T follicular helper cell (primary cell): ENCODE data around the gene CASP7.
"Not testable (repeated sequence)": the region's sequence is repeated elsewhere in the genome, so short reads cannot be mapped to it uniquely, and the experiment has no call there.

Experiments used
- DNase-seq: peaks from one replicate; pipeline ENCODE4 v3.0.0-alpha.2; 2020; ENCODE audit warnings: low read depth
- total RNA-seq, 2 experiments: gene quantifications; one replicate each; lab custom pipeline; 2026; lab: John Stamatoyannopoulos, UW

The CASP7 gene
- 19.9 to 27.4 reads per million in 2 experiments for total RNA-seq

DNA sequence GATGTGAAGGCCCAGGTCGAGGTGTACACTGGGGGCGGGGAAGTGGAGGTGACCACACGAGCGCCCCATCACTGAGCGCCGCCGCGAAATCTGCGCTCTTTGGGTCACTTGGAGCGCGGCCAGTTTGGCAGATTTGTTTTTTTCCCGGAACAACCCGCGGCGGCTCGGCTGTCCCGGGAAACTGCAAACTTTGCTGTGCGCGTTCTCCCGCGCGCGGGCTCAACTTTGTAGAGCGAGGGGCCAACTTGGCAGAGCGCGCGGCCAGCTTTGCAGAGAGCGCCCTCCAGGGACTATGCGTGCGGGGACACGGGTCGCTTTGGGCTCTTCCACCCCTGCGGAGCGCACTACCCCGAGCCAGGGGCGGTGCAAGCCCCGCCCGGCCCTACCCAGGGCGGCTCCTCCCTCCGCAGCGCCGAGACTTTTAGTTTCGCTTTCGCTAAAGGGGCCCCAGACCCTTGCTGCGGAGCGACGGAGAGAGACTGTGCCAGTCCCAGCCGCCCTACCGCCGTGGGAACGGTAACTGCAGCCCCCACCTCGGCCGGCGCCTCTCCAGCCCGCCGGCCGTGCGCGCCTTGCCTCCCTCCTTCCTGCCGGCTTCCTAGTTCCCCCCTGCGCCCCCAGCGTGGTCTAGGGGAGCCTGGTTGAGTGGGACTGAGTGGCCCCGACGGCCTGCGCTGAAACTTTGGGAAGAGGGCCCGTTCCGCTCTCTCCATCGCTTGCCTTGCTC, at the start of gene CASP7:
Gene CASP7, plus strand, starts transcription at position 450 of the 727 bp plus-strand sequence. CDS start 17,582 bp downstream, outside the sequence.
- DNase-seq: peak; percentile 72

DNA sequence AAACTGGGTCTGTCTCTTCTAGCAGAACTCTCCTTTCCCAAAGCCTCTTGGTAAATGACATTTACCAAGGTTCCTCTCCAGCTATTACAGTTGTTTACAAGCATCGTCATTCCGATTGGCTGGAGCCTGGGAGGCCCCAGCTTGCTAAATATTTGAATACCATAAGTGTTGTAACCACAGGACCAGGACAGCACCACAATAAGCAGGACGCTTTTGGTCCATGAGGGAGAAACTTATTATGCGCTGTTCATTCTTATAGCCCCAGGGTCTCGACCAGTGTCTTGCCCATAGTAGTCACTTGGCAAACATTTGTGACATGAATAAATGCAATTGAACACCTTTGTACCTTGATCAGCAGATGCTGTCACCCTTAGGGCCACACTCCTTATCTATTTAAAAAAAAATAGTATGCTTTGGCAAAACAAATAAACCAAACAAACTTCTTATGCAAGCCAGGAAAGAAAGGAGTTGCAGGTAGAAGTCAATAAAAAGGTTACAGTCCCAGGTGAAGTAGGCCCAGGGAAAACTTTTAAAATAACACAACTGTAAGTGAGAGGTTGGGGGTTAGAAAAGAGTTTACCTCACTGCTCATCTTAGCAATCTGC, 48.7 kb upstream of the CASP7 start:
- no peak for DNase-seq

DNA sequence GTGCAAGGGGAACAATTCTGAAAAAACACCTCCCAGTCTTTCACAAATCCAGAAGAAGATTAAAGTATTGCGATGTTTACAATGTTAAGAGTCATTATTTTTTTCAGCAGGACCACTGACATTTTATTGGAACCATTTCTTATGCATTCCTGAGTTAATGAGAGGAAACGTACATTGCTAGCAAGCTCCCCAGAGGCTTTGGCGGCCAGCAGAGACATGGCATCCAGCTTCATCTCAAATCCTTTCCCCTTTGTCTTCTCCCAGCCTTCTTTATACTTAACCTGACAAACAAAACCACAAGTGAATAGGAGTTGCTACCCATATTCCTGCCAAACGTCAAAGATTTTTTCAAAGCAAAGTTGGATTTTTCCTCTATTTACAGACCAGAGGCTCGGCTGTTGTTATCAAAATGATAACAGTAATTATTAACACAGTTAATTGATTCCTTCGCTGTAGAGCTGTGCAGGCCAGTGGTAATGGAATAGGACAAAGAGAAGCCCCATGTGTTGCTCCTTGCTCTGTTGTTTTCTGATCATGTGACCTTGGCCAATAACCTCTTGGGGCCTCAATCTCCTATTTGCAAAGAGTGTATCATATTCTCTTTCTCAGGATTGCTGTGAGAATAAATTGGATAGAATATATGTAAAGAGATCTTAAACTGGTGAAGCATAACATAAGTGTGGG, 47.9 kb upstream of the CASP7 start:
- no peak for DNase-seq

DNA sequence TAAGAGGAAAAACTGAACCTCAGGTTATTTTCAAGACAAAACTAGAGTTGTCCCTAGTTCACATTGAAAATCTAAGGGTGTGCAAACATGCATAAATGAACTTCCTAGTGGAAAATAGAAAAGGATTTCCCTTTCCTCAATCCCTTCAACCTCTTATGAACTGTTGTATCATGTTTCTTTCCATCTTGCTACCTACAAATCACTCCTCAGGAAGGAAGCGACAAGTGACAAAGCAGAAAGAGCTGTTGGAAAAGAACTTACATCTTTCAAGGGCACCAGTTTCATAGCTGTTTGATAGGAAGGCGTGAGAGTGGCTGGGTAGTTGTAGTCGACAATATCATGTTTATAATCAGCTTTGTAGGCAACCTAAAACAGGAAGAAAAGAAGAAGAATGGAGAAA, 39.7 kb upstream of the CASP7 start:
- no peak for DNase-seq

DNA sequence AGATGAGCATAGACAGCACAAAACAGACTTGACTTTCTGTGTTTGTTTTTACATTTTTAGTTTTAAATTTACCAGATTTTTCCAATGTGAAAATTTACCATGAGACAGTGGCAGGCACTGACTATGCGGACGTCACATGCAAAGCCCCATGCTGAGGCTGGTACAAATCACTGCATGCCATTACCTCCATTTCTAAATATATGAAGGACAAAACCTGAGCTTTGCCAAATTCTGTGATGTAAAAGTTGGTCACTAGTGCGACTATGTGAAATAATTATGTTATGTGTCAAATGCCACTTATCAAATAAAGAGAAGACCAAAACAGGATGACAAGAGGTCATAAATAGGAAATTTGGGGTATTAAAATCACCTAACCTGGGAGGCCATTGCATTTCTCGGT, 38.0 kb upstream of the CASP7 start:
- no peak for DNase-seq

DNA sequence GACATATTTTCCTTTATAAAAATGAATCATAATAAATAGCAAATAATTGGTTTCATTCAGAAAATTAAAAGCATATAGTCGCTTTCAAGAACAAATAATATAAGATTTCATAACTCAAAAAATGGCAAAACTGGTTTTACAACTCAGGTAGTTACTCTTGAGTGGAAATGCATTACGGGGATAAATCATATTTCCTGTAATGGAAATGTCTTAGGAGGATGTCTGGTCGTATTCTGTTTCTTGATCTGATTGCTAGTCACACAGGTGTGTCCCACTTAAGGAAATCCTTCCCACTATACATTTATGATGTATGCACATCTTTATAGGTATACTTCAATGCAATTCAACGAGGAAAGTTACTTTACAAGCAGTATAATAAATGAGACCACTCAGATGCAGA, 36.5 kb upstream of the CASP7 start:
- no peak for DNase-seq

DNA sequence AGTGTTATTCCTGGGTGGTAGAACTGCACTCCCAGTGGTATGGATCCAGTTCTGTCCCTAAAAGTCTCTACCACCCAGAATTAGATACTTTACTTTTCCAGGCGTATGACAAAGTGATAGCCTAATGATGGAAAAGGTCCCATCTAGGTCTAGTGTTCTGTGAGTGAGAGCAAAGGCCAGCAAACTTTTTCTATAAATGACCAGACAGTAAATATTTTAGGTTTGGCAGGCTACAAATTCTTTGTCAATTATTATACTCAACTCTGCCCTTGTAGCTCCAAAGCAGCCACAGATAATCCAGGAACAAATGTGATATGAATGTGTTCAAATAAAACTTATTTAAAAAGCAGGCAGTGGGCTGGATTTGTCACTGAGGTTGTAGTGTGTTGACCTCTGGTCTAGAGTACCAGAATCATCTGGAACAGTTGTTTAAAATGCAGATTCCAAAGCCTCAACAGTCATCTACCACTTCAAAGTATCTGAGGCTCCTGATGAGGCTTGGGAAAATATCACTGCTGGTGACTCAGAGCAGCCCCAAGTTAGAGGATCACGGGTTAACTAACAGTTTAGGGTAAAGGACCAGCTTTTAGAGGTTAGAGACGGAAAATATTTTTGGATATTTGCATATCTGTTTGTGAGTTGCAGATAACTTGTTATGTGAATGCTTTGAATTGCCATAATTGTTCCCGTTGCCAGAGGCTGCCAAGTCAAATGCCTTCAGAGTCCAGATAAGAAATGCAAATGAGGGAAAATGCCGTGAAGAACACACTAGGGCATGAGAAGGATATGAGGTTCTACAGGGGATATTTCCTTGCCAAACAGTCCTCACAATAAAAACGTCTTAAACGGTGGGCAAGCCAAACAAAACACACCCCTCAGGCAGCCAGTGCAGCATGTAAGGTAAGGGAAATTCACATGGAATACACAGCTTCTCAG, 35.3 kb upstream of the CASP7 start:
- DNase-seq: no peak

DNA sequence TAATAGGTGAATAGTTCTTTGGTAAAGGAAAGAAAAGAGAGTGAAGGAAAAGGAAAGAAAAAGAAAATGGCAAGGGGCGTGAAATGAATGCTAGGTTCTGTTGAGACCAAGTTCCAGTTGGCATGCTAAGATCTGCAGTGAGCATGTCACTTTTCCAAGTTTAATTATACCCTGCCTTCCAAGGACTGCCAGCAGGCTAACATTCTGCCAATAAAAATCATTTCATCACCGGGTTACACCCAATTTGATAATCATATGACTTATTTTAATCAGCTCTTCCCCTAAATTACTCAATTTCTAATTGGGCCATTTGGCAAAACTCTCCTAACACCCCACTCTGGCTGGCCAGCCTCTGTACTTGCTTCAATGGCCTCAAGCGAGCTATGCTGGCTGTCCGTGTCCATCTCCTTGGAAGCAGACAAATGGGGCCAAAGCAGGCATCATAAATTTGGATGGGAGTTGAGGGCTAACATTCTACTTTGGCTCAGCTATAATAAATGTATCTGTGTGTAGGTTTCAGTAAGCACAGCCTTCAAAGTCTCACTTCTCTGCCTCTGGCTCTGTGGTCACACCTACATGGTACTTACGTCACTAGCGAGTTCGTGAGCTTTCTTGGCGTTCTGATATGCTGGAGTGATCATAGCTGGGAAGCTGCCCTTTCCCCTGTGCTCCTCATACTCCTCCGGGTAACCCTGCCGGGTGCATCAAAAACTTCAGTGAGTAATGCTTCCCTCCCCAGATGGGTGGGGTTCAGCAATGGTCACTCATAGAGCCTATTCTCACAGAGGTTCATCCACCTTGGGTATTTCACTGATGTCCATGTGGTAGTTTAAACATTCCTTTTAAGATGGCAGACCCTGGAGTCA, 33.1 kb upstream of the CASP7 start:
- DNase-seq: no peak

DNA sequence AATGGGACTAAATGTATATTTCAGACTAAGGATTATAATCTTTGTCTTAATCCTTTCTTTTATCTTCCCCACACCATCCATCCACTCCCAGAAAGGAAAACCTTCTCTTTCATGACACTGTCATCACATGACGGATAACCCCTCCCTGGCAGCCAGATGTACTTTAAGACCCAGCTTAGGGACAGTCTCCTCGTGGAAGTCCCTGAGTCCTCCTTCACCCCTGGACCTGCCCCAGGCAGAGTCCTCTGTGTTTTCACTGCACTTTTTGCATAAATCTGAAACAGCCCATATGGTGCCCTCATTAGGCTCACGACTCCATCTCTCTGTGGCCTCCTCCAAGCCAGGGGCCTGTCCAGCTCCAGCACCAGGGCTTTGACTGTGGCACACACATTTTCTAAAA, 31.9 kb upstream of the CASP7 start:
- DNase-seq: no peak

DNA sequence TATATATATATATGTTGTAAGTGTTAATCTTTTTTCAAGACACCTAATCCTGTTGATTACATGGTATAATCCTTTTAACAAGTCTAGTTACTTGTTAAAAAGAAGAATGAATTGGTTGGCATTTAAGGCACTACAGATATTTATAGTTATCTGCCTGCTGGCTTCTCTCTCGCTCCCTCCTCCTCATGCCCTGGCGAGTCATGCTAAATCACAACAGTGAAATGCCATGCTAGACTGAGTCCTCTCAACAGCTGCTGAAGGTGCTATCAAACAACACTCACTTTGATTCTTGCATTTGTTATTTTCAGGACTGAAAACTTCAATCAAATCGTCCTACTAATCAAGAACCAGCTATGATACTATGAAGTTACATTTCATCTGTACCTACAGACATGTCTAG, 31.2 kb upstream of the CASP7 start:
- no peak for DNase-seq

DNA sequence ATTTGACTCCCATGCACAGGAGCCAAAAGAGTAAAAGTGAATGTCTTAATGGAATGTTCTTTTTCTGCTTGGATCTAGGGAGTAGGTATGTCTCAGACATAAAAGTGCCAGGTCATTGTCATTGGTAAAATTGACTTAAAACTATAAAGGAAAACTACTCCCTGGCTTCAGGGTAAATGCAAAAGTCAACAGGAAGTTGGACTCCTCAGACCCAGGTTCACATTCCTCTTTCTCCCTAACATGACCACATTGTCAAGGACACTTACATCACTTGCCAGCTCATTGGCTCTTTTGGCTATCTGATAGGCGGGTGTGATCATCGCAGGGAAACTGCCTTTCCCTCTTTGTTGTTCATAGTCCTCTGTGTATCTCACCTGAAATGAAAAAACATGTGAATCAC, 29.5 kb upstream of the CASP7 start:
- DNase-seq: no peak

DNA sequence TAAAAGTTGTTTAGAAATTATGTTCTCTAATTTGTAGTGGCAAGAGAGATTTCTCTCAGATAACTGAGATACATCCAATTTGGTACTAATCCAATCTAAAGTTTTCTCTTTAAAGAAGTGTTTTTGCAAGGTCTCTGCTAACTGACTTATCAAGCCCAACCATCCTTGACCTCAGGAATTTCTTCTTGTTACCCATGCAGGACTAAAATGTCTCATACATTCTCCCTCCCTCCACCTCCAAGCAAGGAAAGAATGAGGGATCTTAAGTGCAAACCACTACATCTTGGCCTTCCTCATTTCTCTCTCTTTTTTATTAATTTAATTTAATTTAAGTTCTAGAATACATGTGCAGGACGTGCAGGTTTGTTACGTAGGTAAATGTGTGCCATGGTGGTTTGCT, 28.7 kb upstream of the CASP7 start:
- DNase-seq: no peak

DNA sequence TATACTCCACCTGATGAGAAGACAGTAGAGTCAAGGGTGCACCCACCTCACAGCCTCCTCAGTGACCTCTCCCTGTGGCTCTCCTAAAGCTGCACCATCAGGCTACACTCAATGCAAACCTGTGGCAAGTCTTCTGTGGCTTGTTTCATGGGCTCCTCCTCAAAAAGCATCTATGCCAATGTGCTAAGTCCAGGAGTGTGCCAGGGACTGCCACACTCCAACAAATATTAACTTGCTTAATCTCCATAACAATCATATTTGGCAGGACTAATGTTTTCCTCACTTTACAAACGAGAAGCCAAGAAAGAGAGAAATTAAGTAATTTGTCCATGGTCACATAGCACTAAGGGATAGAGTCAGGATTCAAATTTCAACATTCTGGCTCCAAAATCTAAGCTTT, 27.8 kb upstream of the CASP7 start:
- DNase-seq: no peak

DNA sequence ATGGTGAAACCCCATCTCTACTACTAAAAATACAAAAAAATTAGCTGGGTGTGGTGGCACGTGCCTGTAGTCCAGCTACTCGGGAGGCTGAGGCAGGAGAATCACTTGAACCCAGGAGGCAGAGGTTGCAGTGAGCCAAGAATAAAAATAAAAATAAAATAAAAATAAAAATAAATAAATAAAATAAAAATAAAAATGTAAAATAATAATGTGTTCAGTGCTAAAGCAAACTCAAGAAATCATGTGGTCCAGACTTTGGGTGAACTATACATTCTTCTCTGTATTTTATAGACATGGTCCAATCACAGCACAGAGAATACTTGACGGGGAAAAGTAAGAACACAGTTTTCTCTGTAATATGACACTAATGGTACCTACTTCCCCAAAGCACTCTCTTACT, 27.3 kb upstream of the CASP7 start:
- DNase-seq: not testable (repeated sequence)

DNA sequence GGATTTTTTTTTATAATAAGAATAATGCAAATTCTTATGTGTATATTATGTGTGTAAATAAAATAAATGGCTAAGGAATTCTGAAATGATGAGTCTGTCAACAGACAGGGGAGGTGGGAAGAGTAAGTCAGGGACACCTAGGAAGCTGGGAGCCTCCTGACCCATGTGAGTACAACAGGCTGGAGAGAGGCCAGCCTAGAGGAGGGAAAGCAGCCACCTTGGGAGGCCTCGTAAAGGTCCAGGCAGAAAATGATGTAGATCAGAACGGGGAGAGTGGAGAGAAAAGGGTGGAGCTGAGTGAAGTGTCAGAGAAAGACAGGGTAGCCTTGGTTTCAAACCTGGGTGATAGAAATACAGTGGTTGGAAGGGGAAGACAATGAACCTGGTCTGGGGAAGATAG, 22.8 kb upstream of the CASP7 start:
- no peak for DNase-seq

DNA sequence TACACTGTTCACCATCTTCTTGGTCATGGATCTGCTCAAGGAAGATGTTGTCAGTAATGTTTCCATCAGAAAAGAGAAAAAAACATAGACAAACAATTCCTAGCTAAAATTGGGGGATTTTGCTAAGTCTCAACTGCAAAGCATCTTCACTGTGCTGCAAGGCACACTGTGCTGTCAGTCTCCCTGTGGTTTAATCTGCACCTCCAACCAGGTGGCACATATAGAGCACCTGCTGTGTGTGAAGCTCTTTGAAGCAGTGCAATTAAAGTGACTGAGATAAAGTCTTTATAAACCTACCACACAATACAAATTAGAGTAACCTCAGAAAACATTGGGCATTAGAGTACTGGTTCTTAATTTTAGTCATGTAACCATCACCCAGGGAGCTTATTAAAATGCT, 22.2 kb upstream of the CASP7 start:
- no peak for DNase-seq

DNA sequence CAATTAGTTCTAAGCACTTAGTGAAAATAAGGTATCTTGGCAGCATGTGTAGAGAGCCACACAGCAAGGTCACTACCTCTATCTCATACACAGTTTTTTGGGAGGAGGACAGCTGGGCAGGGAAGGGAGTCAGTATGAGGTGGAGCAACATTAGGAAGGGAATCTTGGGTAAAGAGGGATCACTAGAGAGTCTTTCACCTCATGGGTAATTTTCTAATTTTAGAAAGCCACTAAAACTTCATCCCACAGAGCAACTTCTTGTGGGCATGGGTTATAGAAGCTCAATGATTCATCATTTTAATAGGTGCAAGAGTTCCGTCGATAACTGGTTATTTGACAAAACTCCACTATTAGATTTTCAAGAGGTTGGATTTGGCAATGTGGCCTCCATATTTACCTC, 18.4 kb upstream of the CASP7 start:
- DNase-seq: no peak

DNA sequence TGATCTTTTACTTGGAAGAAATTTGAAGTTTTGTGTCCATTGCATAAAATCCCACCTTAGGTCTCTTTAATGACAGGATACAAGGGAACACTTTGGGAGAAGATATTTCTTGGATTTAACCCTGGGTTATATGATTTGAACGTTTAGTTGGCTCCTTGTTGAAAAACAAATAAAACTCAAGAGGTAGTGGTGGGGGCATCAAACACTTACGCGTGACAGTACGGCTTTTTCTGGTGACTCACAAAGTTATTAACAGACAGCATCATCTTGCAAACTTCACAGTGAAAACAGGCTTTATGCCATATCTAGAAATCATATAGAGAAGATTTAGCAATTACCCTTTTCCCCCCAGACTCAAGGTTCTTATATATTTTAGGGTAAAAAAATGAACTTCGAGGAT, 16.6 kb upstream of the CASP7 start:
- DNase-seq: no peak

DNA sequence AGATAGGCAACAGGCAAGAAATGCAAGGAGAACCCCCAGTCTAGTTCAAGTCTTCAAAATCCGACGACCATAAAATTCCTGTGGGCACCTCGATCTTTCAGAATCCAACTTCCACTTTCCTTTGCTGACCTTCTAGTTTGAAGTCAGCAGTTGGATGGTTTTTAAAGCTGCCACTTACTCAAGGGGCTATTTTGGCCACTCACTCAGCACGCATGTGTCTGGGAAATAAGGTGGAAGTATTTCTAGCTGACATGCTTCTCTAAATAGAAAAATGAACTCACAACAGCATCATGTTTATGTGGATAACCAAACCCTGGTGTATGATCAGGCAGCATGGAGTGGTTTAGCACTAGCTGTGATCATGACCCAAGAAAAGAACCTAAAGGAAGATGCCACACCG, 15.8 kb upstream of the CASP7 start, which contains the start of gene NRAP:
Gene NRAP, minus strand, starts transcription at position 134 of the 400 bp plus-strand sequence. CDS start 159 bp downstream, outside the sequence.
- no peak for DNase-seq

DNA sequence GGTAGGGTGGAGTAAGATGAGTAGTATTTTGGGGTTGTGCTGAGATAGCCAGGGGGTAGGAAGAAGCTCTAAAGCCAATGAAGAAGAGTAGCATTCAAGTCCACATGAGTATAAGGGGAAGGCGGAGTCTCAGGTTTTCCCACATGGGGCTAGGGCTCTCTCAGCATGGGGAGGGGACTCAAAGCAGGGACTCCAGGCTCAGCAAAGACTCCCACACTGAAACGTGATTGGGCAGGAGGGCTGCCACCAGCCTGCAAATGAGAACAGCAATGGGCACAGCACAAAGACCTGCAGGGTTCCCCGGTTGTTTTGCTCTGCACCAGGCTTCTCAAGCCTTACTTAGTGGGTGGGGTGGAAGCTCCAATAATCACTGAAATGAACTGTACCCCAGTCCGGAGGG, 14.4 kb upstream of the CASP7 start:
- no peak for DNase-seq

DNA sequence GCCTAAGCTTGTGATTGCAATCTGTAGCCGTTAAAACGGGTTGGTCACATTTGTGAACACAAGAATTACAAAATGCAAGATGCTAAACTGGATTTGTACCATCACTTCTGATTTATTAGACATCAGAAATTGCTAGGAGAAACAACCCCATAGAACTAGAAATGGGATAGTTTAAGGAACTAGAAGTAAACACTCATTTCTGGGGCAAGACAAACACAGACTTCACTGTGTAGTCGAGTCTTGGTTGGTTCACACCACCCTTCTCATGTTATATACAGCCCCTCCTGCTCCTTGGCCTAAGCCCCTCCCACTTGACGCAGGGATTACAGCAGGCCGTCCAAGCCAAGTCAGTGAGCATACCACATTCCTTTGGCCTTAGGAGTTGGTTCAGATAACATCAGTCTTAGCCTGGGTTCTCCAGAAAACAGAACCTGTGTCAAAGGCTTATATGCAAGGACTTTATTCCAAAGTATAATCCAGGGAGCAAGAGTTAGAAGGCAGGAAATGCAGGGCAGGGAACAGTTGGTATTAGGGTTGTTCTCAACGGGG, 13.8 kb upstream of the CASP7 start:
- no peak for DNase-seq
